ENCODE measurements around the gene GSN.

Gene GSN

GRCh38 chr9:121246821-121247561, 21.0 kb upstream of the GSN start:
- peak; percentile 36 for DNase-seq (ENCODE audit: low spot score)
- no peak for FAIRE-seq

- no peak for FAIRE-seq
- no peak for DNase-seq (ENCODE audit: low spot score)
Observed at GRCh38 chr9:121249563-121249962, 18.4 kb upstream of the GSN start.

GRCh38 chr9:121252104-121252851, 15.7 kb upstream of the GSN start:
- no peak for DNase-seq (ENCODE audit: low spot score)
- FAIRE-seq: no peak

- DNase-seq (ENCODE audit: low spot score) (no peak), FAIRE-seq (no peak)
Observed at GRCh38 chr9:121253162-121253561, 14.8 kb upstream of the GSN start.

GRCh38 chr9:121253821-121254501, 14.0 kb upstream of the GSN start:
- DNase-seq (ENCODE audit: low spot score): no peak
- FAIRE-seq: no peak

GRCh38 chr9:121259498-121259897, 8.5 kb upstream of the GSN start:
- DNase-seq (ENCODE audit: low spot score) (no peak), FAIRE-seq (no peak)

- DNase-seq (ENCODE audit: low spot score): no peak
- FAIRE-seq: no peak
Observed at GRCh38 chr9:121259935-121260334, 8.0 kb upstream of the GSN start.

- FAIRE-seq: no peak
Observed at GRCh38 chr9:121260457-121261106, 7.4 kb upstream of the GSN start.

GRCh38 chr9:121261107-121261460, 6.9 kb upstream of the GSN start:
- no peak for FAIRE-seq
- no peak for DNase-seq (ENCODE audit: low spot score)

More at GRCh38 chr9:121260457-121261106, 7.4 kb upstream of the GSN start:
- no peak for DNase-seq (ENCODE audit: low spot score)

GRCh38 chr9:121261755-121262154, 6.2 kb upstream of the GSN start:
- FAIRE-seq (no peak), DNase-seq (ENCODE audit: low spot score) (no peak)

GRCh38 chr9:121262423-121262822, 5.5 kb upstream of the GSN start:
- no peak for DNase-seq (ENCODE audit: low spot score)
- no peak for FAIRE-seq

GRCh38 chr9:121262953-121263352, 5.0 kb upstream of the GSN start:
- no peak for DNase-seq (ENCODE audit: low spot score)
- FAIRE-seq: no peak

- FAIRE-seq: no peak
- no peak for DNase-seq (ENCODE audit: low spot score)
Observed at GRCh38 chr9:121266356-121266755, 1.6 kb upstream of the GSN start.

- DNase-seq (ENCODE audit: low spot score) (no peak), FAIRE-seq (no peak)
Observed at GRCh38 chr9:121266906-121267650, 884 bp upstream of the GSN start.

GRCh38 chr9:121268598-121268850, 562 bp downstream of the GSN start:
- DNase-seq (ENCODE audit: low spot score) (no peak), FAIRE-seq (no peak)

- FAIRE-seq: no peak
Observed at GRCh38 chr9:121268851-121269641, 1.1 kb downstream of the GSN start.

GRCh38 chr9:121269642-121270254, 1.8 kb downstream of the GSN start:
- FAIRE-seq: peak; percentile 89
- peak; percentile 62 for DNase-seq (ENCODE audit: low spot score)

More at GRCh38 chr9:121268851-121269641, 1.1 kb downstream of the GSN start:
- DNase-seq (ENCODE audit: low spot score): no peak

GRCh38 chr9:121271368-121272341, 3.7 kb downstream of the GSN start:
- DNase-seq (ENCODE audit: low spot score): no peak

GRCh38 chr9:121272401-121272948, 4.5 kb downstream of the GSN start:
- FAIRE-seq: no peak
- no peak for DNase-seq (ENCODE audit: low spot score)

More at GRCh38 chr9:121271368-121272341, 3.7 kb downstream of the GSN start:
- FAIRE-seq: no peak

All from RCC 7860 (cell line).